ENCODE data around the gene NAV3.

GRCh38 chr12:77895699-77896098, 65.0 kb downstream of the NAV3 start:
- TF ChIP-seq CTCF (IDR thresholded peaks at IDR 0.05): no peak
- no peak for TF ChIP-seq POLR2A (IDR thresholded peaks at IDR 0.05)

Measured in prostate gland (tissue), 2 donors.